ENCODE measurements around the gene POPDC2. TPM values are rescaled to one million over a fixed set of nuclear protein-coding genes. Genes with fewer than 3 reads are reported as not detected.

The POPDC2 gene
- total RNA-seq, 2 donors from 2014 or later = 679 to 853 TPM

- Histone ChIP-seq H3K27me3 (no peaks in the 10 kb centered on the region), H3K27ac (peak overlapping the region; percentile 81 to 93), H3K9me3 (no peaks in the 10 kb centered on the region), H3K36me3 (peaks cover 62% of the 10 kb centered on the region), H3K4me1 (peaks cover 0 to 37% of the 10 kb centered on the region in 2 donors), H3K4me3 (peak overlapping the region; percentile 58 to 70)
- no peak for DNase-seq (ENCODE audit: low spot score)
- no peak for TF ChIP-seq CTCF (IDR thresholded peaks at IDR 0.05)
These were observed 1.4 kb downstream of the POPDC2 start for GRCh38 chr3:119658994-119659393.

DNA sequence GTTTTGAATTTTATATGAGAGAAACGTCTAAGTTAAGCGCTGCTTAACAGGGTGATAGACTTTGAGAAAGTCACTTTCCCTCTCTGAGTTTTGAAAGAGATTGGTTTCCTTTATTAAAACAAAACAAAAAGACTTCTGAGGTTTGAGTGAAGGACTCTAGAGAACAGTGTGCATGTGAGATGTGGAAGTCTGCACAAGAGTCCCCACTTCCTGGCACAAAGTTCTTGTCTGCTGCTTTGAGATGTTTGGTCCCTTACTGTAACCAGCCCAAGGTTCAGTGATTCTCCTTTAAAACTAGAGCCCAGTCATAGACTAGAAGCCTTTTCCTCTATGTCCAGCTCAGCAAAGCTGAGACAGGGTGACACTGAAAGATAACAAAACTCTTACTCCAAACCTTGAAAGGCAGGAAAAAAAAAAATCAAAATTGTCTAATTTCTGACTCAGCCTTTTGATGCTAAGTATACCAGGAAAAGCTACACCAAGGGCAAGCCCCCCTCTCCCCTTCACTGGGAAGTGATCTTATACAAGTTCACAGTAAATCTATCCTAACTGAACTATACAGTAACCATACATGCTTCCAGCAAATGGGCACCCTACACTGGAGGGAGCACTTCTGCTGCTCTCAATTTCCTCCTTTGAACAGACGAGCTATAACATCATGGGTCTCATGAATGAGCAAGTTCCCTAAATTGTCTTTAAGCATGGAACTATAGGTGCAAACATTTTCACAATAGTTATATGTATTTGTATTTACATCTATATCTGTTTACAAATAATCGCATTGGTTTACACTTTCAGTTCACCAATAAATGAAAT is 2.3 kb downstream of the POPDC2 start:
- TF ChIP-seq CTCF (IDR thresholded peaks at IDR 0.05) = peak in 1 of 2 donors; percentile 16
- H3K9me3 ChIP-seq = no peaks in the 10 kb centered on the region
- peaks cover 69% of the 10 kb centered on the region for H3K36me3 ChIP-seq
- peak overlapping the region; percentile 58 to 70 for H3K4me3 ChIP-seq
- H3K27ac ChIP-seq = peak overlapping the region; percentile 81 to 93
- no peak for DNase-seq (ENCODE audit: low spot score)
- no peaks in the 10 kb centered on the region for H3K27me3 ChIP-seq
- peaks cover 0 to 38% of the 10 kb centered on the region in 2 donors for H3K4me1 ChIP-seq

DNA sequence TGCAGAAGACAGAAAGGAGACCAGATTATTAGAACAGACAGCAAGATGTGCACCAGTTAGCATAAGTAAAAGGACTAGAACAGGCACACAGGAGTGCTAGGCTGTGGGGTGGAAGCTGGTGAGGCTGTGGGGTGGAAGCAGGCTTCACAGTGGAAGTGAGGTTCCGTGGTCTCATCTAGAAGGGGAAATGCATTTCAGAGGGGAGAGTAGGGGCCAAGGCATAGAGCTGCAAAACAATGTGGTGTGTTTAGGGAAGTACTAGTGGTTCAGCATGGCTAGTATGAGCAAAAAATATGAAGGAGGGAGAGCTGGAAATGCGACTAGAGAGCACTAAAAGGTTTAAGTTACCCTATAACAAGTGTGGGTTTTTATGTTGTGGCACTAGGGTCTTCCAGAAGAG is 6.5 kb downstream of the POPDC2 start:
- no peaks in the 10 kb centered on the region for H3K9me3 ChIP-seq
- H3K27me3 ChIP-seq = no peaks in the 10 kb centered on the region
- H3K4me1 ChIP-seq = peaks cover 0 to 56% of the 10 kb centered on the region in 2 donors
- peak overlapping the region; percentile 81 to 93 for H3K27ac ChIP-seq
- TF ChIP-seq CTCF (IDR thresholded peaks at IDR 0.05) = no peak
- no peak for DNase-seq (ENCODE audit: low spot score)
- no peak overlapping the region for H3K4me3 ChIP-seq
- H3K36me3 ChIP-seq = peaks cover 74% of the 10 kb centered on the region

GRCh38 chr3:119652306-119653033 is 7.9 kb downstream of the POPDC2 start:
- peaks cover 74% of the 10 kb centered on the region for H3K36me3 ChIP-seq
- no peak for DNase-seq (ENCODE audit: low spot score)
- peak overlapping the region; percentile 81 to 93 for H3K27ac ChIP-seq
- no peaks in the 10 kb centered on the region for H3K27me3 ChIP-seq
- no peak overlapping the region for H3K4me3 ChIP-seq
- H3K4me1 ChIP-seq = peaks cover 0 to 70% of the 10 kb centered on the region in 2 donors
- no peak for TF ChIP-seq CTCF (IDR thresholded peaks at IDR 0.05)
- no peaks in the 10 kb centered on the region for H3K9me3 ChIP-seq

- Histone ChIP-seq H3K4me1 (peaks cover 0 to 88% of the 10 kb centered on the region in 2 donors), H3K36me3 (peaks cover 60% of the 10 kb centered on the region)
- TF ChIP-seq CTCF (IDR thresholded peaks at IDR 0.05) = no peak
These were observed 10.6 kb downstream of the POPDC2 start for GRCh38 chr3:119649761-119650160.

More at GRCh38 chr3:119649761-119650160, 10.6 kb downstream of the POPDC2 start:
- Histone ChIP-seq H3K9me3 (no peaks in the 10 kb centered on the region), H3K4me3 (no peak overlapping the region), H3K27ac (peak overlapping the region; percentile 81 to 93), H3K27me3 (no peaks in the 10 kb centered on the region)
- DNase-seq (ENCODE audit: low spot score) = no peak

Data from right atrium auricular region (tissue), 2 donors.